Endothelial cell (in vitro differentiated cells): ENCODE measurements around the gene RIPK3. TPM values are rescaled to one million over a fixed set of nuclear protein-coding genes. Genes with fewer than 3 reads are reported as not detected.

ENCODE experiments used
- DNase-seq: peaks from one replicate; pipeline ENCODE4 v3.0.0; 2021; ENCODE audit warnings: low spot score
- H3K27ac Mint-ChIP-seq: one replicate; pipeline ENCODE4 v1.8.0; 2021; ENCODE audit warnings: mixed read lengths, inconsistent platforms; ENCODE audit not compliant: unreplicated experiment
- H3K27me3 Mint-ChIP-seq: one replicate; pipeline ENCODE4 v1.8.0; 2021; ENCODE audit warnings: mild to moderate bottlenecking, moderate library complexity, mixed read lengths, inconsistent platforms; ENCODE audit not compliant: unreplicated experiment
- H3K36me3 Mint-ChIP-seq: one replicate; pipeline ENCODE4 v1.8.0; 2021; ENCODE audit warnings: mild to moderate bottlenecking, low read depth, mixed read lengths, inconsistent platforms; ENCODE audit not compliant: unreplicated experiment
- H3K4me1 Mint-ChIP-seq: one replicate; pipeline ENCODE4 v1.8.0; 2021; ENCODE audit warnings: mild to moderate bottlenecking, mixed read lengths, inconsistent platforms; ENCODE audit not compliant: unreplicated experiment
- H3K4me3 Mint-ChIP-seq: one replicate; pipeline ENCODE4 v1.8.0; 2021; ENCODE audit warnings: mild to moderate bottlenecking, mixed read lengths, inconsistent platforms; ENCODE audit not compliant: unreplicated experiment
- H3K9me3 Mint-ChIP-seq: one replicate; pipeline ENCODE4 v1.8.0; 2021; ENCODE audit warnings: mixed read lengths, inconsistent platforms; ENCODE audit not compliant: unreplicated experiment
- CTCF ChIP-seq: fragments of 200-600 bp; sonication (generic); IDR thresholded peaks from one replicate; pipeline ENCODE4 v1.5.0; 2021; ENCODE audit warnings: antibody characterized with exemption; ENCODE audit not compliant: unreplicated experiment
- total RNA-seq: library from RNA; stranded (reverse); fragmentation: NEBNext Ultra II Directional; extraction: Animal tissue kit (Norgen Biotek cat#: 25700); gene quantifications from one replicate; pipeline ENCODE4 v1.2.1, GENCODE V29; 2021; ENCODE audit not compliant: unreplicated experiment

Gene RIPK3
- total RNA-seq, 1 donor from 2014 or later, result 2.6 TPM

- Mint-ChIP-seq H3K27me3 (peaks cover 18% of the 10 kb centered on the region), H3K4me1 (peaks cover 32% of the 10 kb centered on the region), H3K9me3 (no peaks in the 10 kb centered on the region), H3K36me3 (peaks cover 42% of the 10 kb centered on the region), H3K27ac (no peak overlapping the region), H3K4me3 (peak overlapping the region; percentile 45)
- no peak for DNase-seq
- no peak for TF ChIP-seq CTCF
Measured at GRCh38 chr14:24327303-24327702, 12.5 kb downstream of the RIPK3 start.

GRCh38 chr14:24325963-24326362 is 13.8 kb downstream of the RIPK3 start:
- Mint-ChIP-seq H3K9me3 (no peaks in the 10 kb centered on the region), H3K4me3 (no peak overlapping the region), H3K4me1 (peaks cover 28% of the 10 kb centered on the region), H3K27ac (no peak overlapping the region), H3K36me3 (peaks cover 47% of the 10 kb centered on the region), H3K27me3 (peaks cover 19% of the 10 kb centered on the region)
- TF ChIP-seq CTCF, result no peak
- DNase-seq, result no peak

GRCh38 chr14:24325041-24325530 is 14.7 kb downstream of the RIPK3 start:
- Mint-ChIP-seq H3K36me3 (peaks cover 43% of the 10 kb centered on the region), H3K4me1 (peaks cover 21% of the 10 kb centered on the region), H3K27me3 (peaks cover 13% of the 10 kb centered on the region), H3K27ac (peak overlapping the region; percentile 13), H3K4me3 (peak overlapping the region; percentile 57), H3K9me3 (no peaks in the 10 kb centered on the region)
- no peak for DNase-seq
- no peak for TF ChIP-seq CTCF

- peaks cover 16% of the 10 kb centered on the region for H3K27me3 Mint-ChIP-seq
- TF ChIP-seq CTCF, result no peak
Measured at GRCh38 chr14:24324024-24324423, 15.8 kb downstream of the RIPK3 start.

GRCh38 chr14:24323341-24323740 is 16.4 kb downstream of the RIPK3 start:
- H3K4me1 Mint-ChIP-seq, result peaks cover 12% of the 10 kb centered on the region
- no peak for TF ChIP-seq CTCF
- H3K36me3 Mint-ChIP-seq, result peaks cover 53% of the 10 kb centered on the region
- H3K27ac Mint-ChIP-seq, result peak overlapping the region; percentile 42
- H3K9me3 Mint-ChIP-seq, result no peaks in the 10 kb centered on the region
- no peak for DNase-seq
- peaks cover 15% of the 10 kb centered on the region for H3K27me3 Mint-ChIP-seq
- no peak overlapping the region for H3K4me3 Mint-ChIP-seq

More at GRCh38 chr14:24324024-24324423, 15.8 kb downstream of the RIPK3 start:
- no peak for DNase-seq
- Mint-ChIP-seq H3K9me3 (no peaks in the 10 kb centered on the region), H3K36me3 (peaks cover 48% of the 10 kb centered on the region), H3K27ac (no peak overlapping the region), H3K4me1 (peaks cover 17% of the 10 kb centered on the region), H3K4me3 (peak overlapping the region; percentile 13)
